Tibial artery (tissue), 4 donors: ENCODE results near the gene C1QTNF5.
A peak's percentile ranks its signal among the peaks of the same experiment; 100 is the strongest.

Experiments
- DNase-seq, 2 donors: peaks; one replicate each; pipeline ENCODE4 v3.0.0-alpha.2; 2019
- H3K27ac ChIP-seq, 2 donors: fragments of 200-600 bp; sonication (generic) in 1 of 2; 1 replicate in 1 of 2; 2 replicates in 1 of 2; pipeline ENCODE4 v1.5.1; 2018 to 2019; ENCODE audit warnings: mild to moderate bottlenecking in 1 of 2
- H3K27me3 ChIP-seq, 2 donors: fragments of 200-600 bp; sonication (generic) in 1 of 2; one replicate each; pipeline versions ENCODE4 v1.5.1 to v1.6.0; 2016 to 2019
- H3K36me3 ChIP-seq, 3 donors: fragments of 200-600 bp; sonication (generic) in 2 of 3; one replicate each; pipeline ENCODE4 v1.5.1; 2016 to 2019; ENCODE audit warnings: mild to moderate bottlenecking in 2 of 3
- H3K4me1 ChIP-seq, 4 donors: fragments of 200-600 bp; sonication (generic) in 2 of 4; 1 replicate in 3 of 4; 2 replicates in 1 of 4; pipeline ENCODE4 v1.5.1; 2016 to 2019
- H3K4me3 ChIP-seq, 2 donors: fragments of 200-600 bp; sonication (generic) in 1 of 2; 1 replicate in 1 of 2; 2 replicates in 1 of 2; pipeline ENCODE4 v1.5.1; 2018 to 2019; ENCODE audit warnings: mild to moderate bottlenecking in 2 of 2
- H3K9me3 ChIP-seq, 3 donors: fragments of 200-600 bp; sonication (generic) in 1 of 3; one replicate each; pipeline ENCODE4 v1.5.1; 2016 to 2019
- intact Hi-C: fragments of 100-400 bp; cut with DNase I; formaldehyde crosslinking; loops from one replicate; pipeline ENCODE4 v1.15.0; 2023; ENCODE audit warnings: low total_unique reads
- TF ChIP-seq, protein P1 (sequence below), 2 experiments: fragments of 200-600 bp in 1 of 2; fragments of 450-650 bp in 1 of 2; IDR thresholded peaks; one replicate each; pipeline ENCODE4 v1.5.1; 2017 to 2019; ENCODE audit warnings: antibody characterized with exemption in 2 of 2, mild to moderate bottlenecking in 1 of 2, moderate library complexity in 1 of 2

The C1QTNF5 gene

GRCh38 chr11:119318240-119319135, 22.2 kb downstream of the C1QTNF5 start:
- H3K4me1 ChIP-seq = peaks cover 0 to 81% (median 65%) of the 10 kb centered on the region in 4 donors
- intact Hi-C loops = no loop called here
- H3K9me3 ChIP-seq = no peaks in the 10 kb centered on the region
- TF ChIP-seq, protein P1, sequence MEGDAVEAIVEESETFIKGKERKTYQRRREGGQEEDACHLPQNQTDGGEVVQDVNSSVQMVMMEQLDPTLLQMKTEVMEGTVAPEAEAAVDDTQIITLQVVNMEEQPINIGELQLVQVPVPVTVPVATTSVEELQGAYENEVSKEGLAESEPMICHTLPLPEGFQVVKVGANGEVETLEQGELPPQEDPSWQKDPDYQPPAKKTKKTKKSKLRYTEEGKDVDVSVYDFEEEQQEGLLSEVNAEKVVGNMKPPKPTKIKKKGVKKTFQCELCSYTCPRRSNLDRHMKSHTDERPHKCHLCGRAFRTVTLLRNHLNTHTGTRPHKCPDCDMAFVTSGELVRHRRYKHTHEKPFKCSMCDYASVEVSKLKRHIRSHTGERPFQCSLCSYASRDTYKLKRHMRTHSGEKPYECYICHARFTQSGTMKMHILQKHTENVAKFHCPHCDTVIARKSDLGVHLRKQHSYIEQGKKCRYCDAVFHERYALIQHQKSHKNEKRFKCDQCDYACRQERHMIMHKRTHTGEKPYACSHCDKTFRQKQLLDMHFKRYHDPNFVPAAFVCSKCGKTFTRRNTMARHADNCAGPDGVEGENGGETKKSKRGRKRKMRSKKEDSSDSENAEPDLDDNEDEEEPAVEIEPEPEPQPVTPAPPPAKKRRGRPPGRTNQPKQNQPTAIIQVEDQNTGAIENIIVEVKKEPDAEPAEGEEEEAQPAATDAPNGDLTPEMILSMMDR (IDR thresholded peaks at IDR 0.05) = no peak
- no peaks in the 10 kb centered on the region for H3K27me3 ChIP-seq
- H3K36me3 ChIP-seq = peaks cover 15 to 25% (median 22%) of the 10 kb centered on the region in 3 donors
- DNase-seq = peak in 1 of 2 donors; percentile 85
- peak overlapping the region; percentile 97 to 99 for H3K4me3 ChIP-seq
- H3K27ac ChIP-seq = peak overlapping the region; percentile 99

DNA sequence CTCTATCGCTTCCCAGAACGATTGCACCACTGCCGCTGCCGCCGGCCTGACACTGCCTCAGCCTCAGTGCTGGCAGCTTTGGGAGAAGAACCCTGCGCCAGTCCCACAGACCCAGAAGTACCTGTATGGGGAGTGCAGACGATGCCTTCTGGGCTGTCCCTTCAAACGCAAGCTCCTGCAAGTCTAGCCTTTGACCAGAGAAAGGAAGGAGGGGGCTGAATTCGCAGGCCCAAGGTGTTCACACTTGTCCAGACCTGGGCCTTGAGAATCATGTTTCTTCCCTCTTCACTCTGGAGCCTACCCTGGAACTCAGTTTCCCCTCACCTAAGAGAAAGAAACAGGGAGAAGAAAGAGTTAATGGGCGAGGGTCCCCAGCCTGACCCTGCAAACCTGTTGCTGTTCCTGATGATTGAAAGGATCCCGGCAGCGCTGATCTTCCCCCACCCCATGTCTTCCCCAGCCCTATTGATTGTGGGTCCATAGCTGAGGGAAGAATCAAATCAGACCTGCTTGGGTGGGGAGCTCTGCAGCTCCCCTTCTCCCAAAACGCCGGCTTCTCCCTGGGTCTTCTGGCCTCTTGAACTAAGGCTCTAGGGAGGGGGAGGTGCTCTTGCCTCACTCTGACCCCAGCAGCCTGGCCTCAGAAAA, 23.0 kb downstream of the C1QTNF5 start:
- Histone ChIP-seq H3K27ac (peak overlapping the region; percentile 99), H3K36me3 (peaks cover 23 to 32% (median 30%) of the 10 kb centered on the region in 3 donors), H3K27me3 (no peaks in the 10 kb centered on the region), H3K4me1 (peaks cover 0 to 79% (median 65%) of the 10 kb centered on the region in 4 donors), H3K4me3 (peak overlapping the region; percentile 97 to 99), H3K9me3 (no peaks in the 10 kb centered on the region)
- no peak for DNase-seq
- intact Hi-C loops = no loop called here
- TF ChIP-seq, protein P1 (IDR thresholded peaks at IDR 0.05) = no peak

- H3K4me3 ChIP-seq = peak within 1 kb of the TSS; percentile 97 to 99
- TF ChIP-seq, protein P1 (IDR thresholded peaks at IDR 0.05) = no peak
- peak; percentile 79 to 97 for DNase-seq
- H3K4me1 ChIP-seq = peaks cover 0 to 84% (median 67%) of the 10 kb centered on the region in 4 donors
- no peaks in the 10 kb centered on the region for H3K9me3 ChIP-seq
- H3K36me3 ChIP-seq = peaks cover 31 to 40% (median 37%) of the 10 kb centered on the region in 3 donors
- peak within 1 kb of the TSS; percentile 99 for H3K27ac ChIP-seq
- no peaks in the 10 kb centered on the region for H3K27me3 ChIP-seq
- intact Hi-C loops = no loop called here
Observed at GRCh38 chr11:119316729-119317591, 23.7 kb downstream of the C1QTNF5 start, which contains the start of gene MCAM. Gene MCAM (minus strand): TSS chr11:119317130. CDS start chr11:119317101, 29 bp downstream.

DNA sequence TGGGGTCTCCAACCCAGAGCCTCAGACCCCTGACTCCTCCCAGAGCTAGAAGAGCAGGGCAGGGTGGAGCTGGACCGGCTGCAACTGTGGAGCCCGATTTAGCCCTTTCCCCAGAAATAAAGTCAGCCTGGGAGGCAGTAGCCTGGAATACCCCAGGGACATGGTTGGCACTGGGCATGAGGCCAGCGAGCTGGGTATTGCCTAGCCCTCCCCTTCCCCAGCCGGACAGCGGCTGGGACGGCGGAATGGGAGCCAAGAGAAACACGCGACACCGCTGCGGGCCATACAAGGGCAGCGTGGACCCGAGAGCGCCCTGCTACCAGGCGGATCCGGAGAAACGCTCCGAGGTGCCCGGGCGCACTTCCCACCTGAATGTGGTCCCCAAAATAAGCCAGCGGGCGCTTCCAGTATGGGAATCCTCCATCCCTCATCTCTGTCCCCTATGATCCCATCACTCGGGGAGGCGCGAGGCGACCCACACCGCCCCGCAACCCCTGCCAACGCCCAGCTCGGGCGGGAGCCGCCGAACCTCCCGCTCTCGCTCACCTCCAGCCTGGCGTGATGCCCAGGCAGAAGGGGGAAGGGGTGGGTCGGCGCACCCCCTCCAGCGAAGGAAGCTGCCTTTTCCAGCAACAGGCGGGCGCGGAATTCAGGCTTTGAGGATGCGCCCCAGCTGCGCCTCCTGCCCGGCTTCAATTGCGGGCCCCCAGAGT, 24.5 kb downstream of the C1QTNF5 start:
- intact Hi-C loops = no loop called here
- peak; percentile 87 to 98 for DNase-seq
- H3K4me1 ChIP-seq = peaks cover 0 to 84% (median 68%) of the 10 kb centered on the region in 4 donors

More for the DNA sequence above, 24.5 kb downstream of the C1QTNF5 start:
- Histone ChIP-seq H3K9me3 (no peaks in the 10 kb centered on the region), H3K27me3 (no peaks in the 10 kb centered on the region), H3K27ac (peak overlapping the region; percentile 99), H3K36me3 (peaks cover 39 to 48% (median 45%) of the 10 kb centered on the region in 3 donors), H3K4me3 (peak overlapping the region; percentile 97 to 99)
- TF ChIP-seq, protein P1 (IDR thresholded peaks at IDR 0.05) = no peak
